A549 treated with Hydrocortisone at 1 μM for 4 hours (cell line): ENCODE data around the gene ST3GAL2. TPM values are rescaled to one million over a fixed set of nuclear protein-coding genes. Genes with fewer than 3 reads are reported as not detected.

ENCODE experiments used
- total RNA-seq: library from RNA; stranded (reverse); fragments of 200-300 nt; extraction: Qiagen RNA extraction; gene quantifications from 5 replicates; pipeline ENCODE4 v1.2.3, GENCODE V29; 2022

ST3GAL2 gene
- total RNA-seq = 16.2 to 22.9 TPM (median 21.7 TPM) in 5 replicates

GRCh38 chr16:70438969-70439862 lies at the start of gene ST3GAL2:
Gene ST3GAL2, minus strand, starts transcription at chr16:70439100. Its CDS starts 40,570 bp downstream, at chr16:70398530.

GRCh38 chr16:70454222-70455034 lies 15.5 kb upstream of the ST3GAL2 start, which contains the start of gene FCSK:
Gene FCSK, plus strand, starts transcription at chr16:70454595. Its CDS starts 8,596 bp downstream, at chr16:70463191.

Other genes with a start within 250 kb of the ST3GAL2 start
- gene EXOSC6, start 187.2 kb downstream of the ST3GAL2 start, total RNA-seq = 12.9 to 16.4 TPM (median 15.6 TPM) in 5 replicates
- 87.4 to 105 TPM (median 88.2 TPM) in 5 replicates for gene AARS1, start 149.6 kb downstream of the ST3GAL2 start, total RNA-seq
- gene DDX19B, start 139.9 kb downstream of the ST3GAL2 start, total RNA-seq = 29.2 to 35.0 TPM (median 30.8 TPM) in 5 replicates
- gene DDX19A, start 92.2 kb downstream of the ST3GAL2 start, total RNA-seq = 37.2 to 46.3 TPM (median 39.1 TPM) in 5 replicates
- gene FCSK, start 15.5 kb upstream of the ST3GAL2 start, total RNA-seq = 5.0 to 5.6 TPM (median 5.1 TPM) in 5 replicates
- gene COG4, start 84.5 kb upstream of the ST3GAL2 start, total RNA-seq = 29.6 to 32.4 TPM (median 30.3 TPM) in 5 replicates
- gene SF3B3, start 84.7 kb upstream of the ST3GAL2 start, total RNA-seq = 131 to 205 TPM (median 189 TPM) in 5 replicates
- gene IL34, start 207.5 kb upstream of the ST3GAL2 start, total RNA-seq = 0.26 to 0.72 TPM (median 0.38 TPM) in 5 replicates
- 83.7 to 101 TPM (median 92.9 TPM) in 5 replicates for gene MTSS2, start 247.0 kb upstream of the ST3GAL2 start, total RNA-seq